HG02642 (cell line): ENCODE data around the gene CSE1L.
"Not testable (repeated sequence)": the region's sequence is repeated elsewhere in the genome, so short reads cannot be mapped to it uniquely, and the experiment has no call there.

Experiments
- ATAC-seq: cut with Tn5 transposase; IDR thresholded peaks from one replicate; pipeline ENCODE4 v1.9.1; 2021; ENCODE audit warnings: mild to moderate bottlenecking; ENCODE audit not compliant: unreplicated experiment, poor library complexity

The CSE1L gene

GRCh38 chr20:49054056-49054643 lies 8.0 kb downstream of the CSE1L start:
- peak; percentile 52 for ATAC-seq

GRCh38 chr20:49063279-49063678 lies 17.2 kb downstream of the CSE1L start:
- no peak for ATAC-seq

- no peak for ATAC-seq
These were observed 28.4 kb downstream of the CSE1L start for GRCh38 chr20:49074521-49074920.

GRCh38 chr20:49078310-49078709 lies 32.2 kb downstream of the CSE1L start:
- ATAC-seq = no peak

- not testable (repeated sequence) for ATAC-seq
These were observed 36.2 kb downstream of the CSE1L start for GRCh38 chr20:49082295-49082694.

GRCh38 chr20:49091104-49091503 lies 45.0 kb downstream of the CSE1L start:
- no peak for ATAC-seq

- no peak for ATAC-seq
These were observed 45.6 kb downstream of the CSE1L start for GRCh38 chr20:49091762-49092161.

GRCh38 chr20:49096203-49096730 lies 50.2 kb downstream of the CSE1L start:
- ATAC-seq = no peak

GRCh38 chr20:49097159-49097558 lies 51.0 kb downstream of the CSE1L start:
- ATAC-seq = no peak

GRCh38 chr20:49098136-49098535 lies 52.0 kb downstream of the CSE1L start:
- no peak for ATAC-seq

- ATAC-seq = no peak
These were observed 52.9 kb downstream of the CSE1L start for GRCh38 chr20:49099011-49099410.

- not testable (repeated sequence) for ATAC-seq
These were observed 54.2 kb downstream of the CSE1L start for GRCh38 chr20:49100292-49100691.

- no peak for ATAC-seq
These were observed 54.9 kb downstream of the CSE1L start for GRCh38 chr20:49100972-49101371.

- ATAC-seq = no peak
These were observed 56.9 kb downstream of the CSE1L start for GRCh38 chr20:49103019-49103418.

- no peak for ATAC-seq
These were observed 57.7 kb downstream of the CSE1L start for GRCh38 chr20:49103647-49104364.

- ATAC-seq = no peak
These were observed 58.2 kb downstream of the CSE1L start for GRCh38 chr20:49104365-49104648.

- not testable (repeated sequence) for ATAC-seq
These were observed 59.0 kb downstream of the CSE1L start for GRCh38 chr20:49104979-49105547.

- no peak for ATAC-seq
These were observed 60.2 kb downstream of the CSE1L start for GRCh38 chr20:49106328-49106727.

- no peak for ATAC-seq
These were observed 64.9 kb downstream of the CSE1L start for GRCh38 chr20:49110767-49111694.

- ATAC-seq = no peak
These were observed 66.6 kb downstream of the CSE1L start for GRCh38 chr20:49112596-49113274.
